ENCODE measurements around the gene HMG20A.

The HMG20A gene

DNA sequence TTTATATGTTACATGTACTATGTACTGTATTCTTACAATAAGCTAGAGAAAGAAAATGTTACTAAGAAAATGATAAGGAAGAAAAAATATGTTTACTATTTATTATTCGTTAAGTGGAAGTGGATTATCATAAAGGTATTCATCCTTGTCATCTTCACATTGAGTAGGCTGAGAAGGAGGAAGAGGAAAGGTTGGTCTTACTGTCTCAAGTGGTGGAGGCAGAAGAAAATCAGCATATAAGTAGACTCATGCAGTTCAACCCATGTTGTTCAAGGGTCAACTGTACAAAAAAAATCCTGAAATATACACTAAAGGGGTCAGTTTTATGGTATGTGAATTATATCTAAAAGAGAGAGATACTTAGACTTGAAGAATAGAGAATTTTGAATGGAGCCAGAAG is 5.7 kb downstream of the HMG20A start:
- H4K12ac ChIP-seq (ENCODE audit: low read depth, low read length): no peak overlapping the region
- no peak overlapping the region for H2BK120ac ChIP-seq (ENCODE audit: insufficient read depth, low read length, poor library complexity)
- no peak overlapping the region for H3K14ac ChIP-seq (ENCODE audit: low read length)
- H3K79me1 ChIP-seq (ENCODE audit: low read length): no peaks in the 10 kb centered on the region
- H3K4ac ChIP-seq (ENCODE audit: low read depth, low read length): no peak overlapping the region
- H3K23ac ChIP-seq (ENCODE audit: low read length): no peak overlapping the region
- no peak overlapping the region for H3K18ac ChIP-seq (ENCODE audit: low read length)
- peaks cover under 1% of the 10 kb centered on the region for H3K79me2 ChIP-seq (ENCODE audit: control insufficient read depth, insufficient read depth, low read length, poor library complexity)
- H3K27ac ChIP-seq (ENCODE audit: low read depth, low read length): no peak overlapping the region
- H3K4me2 ChIP-seq (ENCODE audit: low read length): no peak overlapping the region
- no peak overlapping the region for H2BK12ac ChIP-seq (ENCODE audit: low read length)
- H4K8ac ChIP-seq (ENCODE audit: low read depth, low read length): no peak overlapping the region
- H2BK5ac ChIP-seq (ENCODE audit: low read depth, low read length, poor library complexity): no peak overlapping the region
- DNase-seq: no peak
- WGBS (ENCODE audit: extremely low coverage, insufficient coverage, insufficient read length): no CpG with 5 or more reads among the region's 1 CpG
- H3K36me3 ChIP-seq (ENCODE audit: control insufficient read depth in 1 of 2, insufficient read depth in 2 of 2, low read length in 2 of 2): no peaks in the 10 kb centered on the region
- H3K27me3 ChIP-seq (ENCODE audit: insufficient read depth, low read length): no peaks in the 10 kb centered on the region
- peaks cover under 1% of the 10 kb centered on the region in 2 experiments for H3K4me1 ChIP-seq (ENCODE audit: control insufficient read depth in 1 of 2, insufficient read depth in 2 of 2, low read length in 2 of 2)
- no peak overlapping the region for H2AK5ac ChIP-seq (ENCODE audit: low read length)
- no peaks in the 10 kb centered on the region for H3K9me3 ChIP-seq (ENCODE audit: insufficient read depth, low read depth, low read length)
- H3K9ac ChIP-seq (ENCODE audit: low read length): no peak overlapping the region
- no peak overlapping the region for H2AFZ ChIP-seq (ENCODE audit: insufficient read depth, low read length, poor library complexity)
- H3K4me3 ChIP-seq (ENCODE audit: low read depth, low read length): no peak overlapping the region
- H4K91ac ChIP-seq (ENCODE audit: low read depth, low read length): no peak overlapping the region

DNA sequence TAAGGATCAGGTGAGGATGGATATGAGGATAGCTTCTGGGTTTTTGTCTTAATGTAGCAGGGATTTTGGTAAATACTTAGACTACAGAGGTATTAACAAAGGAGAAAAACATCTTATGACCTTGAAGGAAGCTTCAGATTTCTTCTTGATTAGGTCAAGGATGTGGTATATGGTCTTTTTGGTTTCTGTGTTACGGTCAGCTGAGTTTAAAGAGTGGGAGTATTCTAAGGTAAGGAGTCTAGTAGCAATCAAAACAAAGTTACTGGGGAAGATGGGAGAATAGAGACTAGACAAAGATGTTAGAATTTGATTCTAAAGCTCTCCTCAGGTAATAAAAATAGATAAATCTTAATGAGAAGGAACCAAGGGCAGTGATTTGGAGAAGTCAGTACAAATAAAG is 6.2 kb downstream of the HMG20A start:
- H3K18ac ChIP-seq (ENCODE audit: low read length): no peak overlapping the region
- H3K4ac ChIP-seq (ENCODE audit: low read depth, low read length): no peak overlapping the region
- H4K8ac ChIP-seq (ENCODE audit: low read depth, low read length): no peak overlapping the region
- H2BK5ac ChIP-seq (ENCODE audit: low read depth, low read length, poor library complexity): no peak overlapping the region
- H3K27me3 ChIP-seq (ENCODE audit: insufficient read depth, low read length): no peaks in the 10 kb centered on the region
- H4K91ac ChIP-seq (ENCODE audit: low read depth, low read length): no peak overlapping the region
- H3K27ac ChIP-seq (ENCODE audit: low read depth, low read length): no peak overlapping the region
- H3K79me2 ChIP-seq (ENCODE audit: control insufficient read depth, insufficient read depth, low read length, poor library complexity): no peaks in the 10 kb centered on the region
- no peak overlapping the region for H2AFZ ChIP-seq (ENCODE audit: insufficient read depth, low read length, poor library complexity)
- H3K9ac ChIP-seq (ENCODE audit: low read length): no peak overlapping the region
- no peaks in the 10 kb centered on the region for H3K4me1 ChIP-seq (ENCODE audit: control insufficient read depth in 1 of 2, insufficient read depth in 2 of 2, low read length in 2 of 2)
- H3K14ac ChIP-seq (ENCODE audit: low read length): no peak overlapping the region
- H3K9me3 ChIP-seq (ENCODE audit: insufficient read depth, low read depth, low read length): no peaks in the 10 kb centered on the region
- H3K4me3 ChIP-seq (ENCODE audit: low read depth, low read length): no peak overlapping the region
- no peak overlapping the region for H3K23ac ChIP-seq (ENCODE audit: low read length)
- H3K4me2 ChIP-seq (ENCODE audit: low read length): no peak overlapping the region
- H2AK5ac ChIP-seq (ENCODE audit: low read length): no peak overlapping the region
- no CpG with 5 or more reads among the region's 1 CpG for whole genome bisulfite sequencing (ENCODE audit: extremely low coverage, insufficient coverage, insufficient read length)
- no peak overlapping the region for H2BK12ac ChIP-seq (ENCODE audit: low read length)
- no peak for DNase-seq
- no peak overlapping the region for H2BK120ac ChIP-seq (ENCODE audit: insufficient read depth, low read length, poor library complexity)
- no peak overlapping the region for H4K12ac ChIP-seq (ENCODE audit: low read depth, low read length)
- H3K36me3 ChIP-seq (ENCODE audit: control insufficient read depth in 1 of 2, insufficient read depth in 2 of 2, low read length in 2 of 2): no peaks in the 10 kb centered on the region
- no peaks in the 10 kb centered on the region for H3K79me1 ChIP-seq (ENCODE audit: low read length)

DNA sequence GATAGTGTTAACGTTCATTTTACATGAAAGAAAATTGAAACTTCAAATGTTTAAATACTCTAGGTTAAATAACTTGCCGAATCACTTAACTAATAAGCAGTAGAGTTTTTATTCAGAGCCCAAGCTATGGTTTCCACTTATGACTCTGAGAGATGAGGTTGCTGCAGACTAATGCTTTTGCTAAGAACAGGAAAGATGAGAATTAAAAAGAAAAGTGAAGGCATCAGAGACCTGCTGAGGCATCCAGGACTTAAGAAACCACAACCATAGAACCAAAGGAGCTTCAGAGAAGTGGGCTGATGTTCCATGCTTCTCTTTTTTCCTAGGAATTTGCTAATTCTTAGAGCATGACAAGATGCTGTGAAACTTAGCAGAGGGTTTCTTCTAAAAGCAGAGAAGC is 9.5 kb downstream of the HMG20A start:
- no peak overlapping the region for H2BK12ac ChIP-seq (ENCODE audit: low read length)
- H3K18ac ChIP-seq (ENCODE audit: low read length): no peak overlapping the region
- H2AFZ ChIP-seq (ENCODE audit: insufficient read depth, low read length, poor library complexity): no peak overlapping the region
- no peak overlapping the region for H4K8ac ChIP-seq (ENCODE audit: low read depth, low read length)
- no peak overlapping the region for H3K23ac ChIP-seq (ENCODE audit: low read length)
- no peak overlapping the region for H2BK5ac ChIP-seq (ENCODE audit: low read depth, low read length, poor library complexity)
- H4K91ac ChIP-seq (ENCODE audit: low read depth, low read length): no peak overlapping the region
- no peaks in the 10 kb centered on the region for H3K27me3 ChIP-seq (ENCODE audit: insufficient read depth, low read length)
- H3K14ac ChIP-seq (ENCODE audit: low read length): no peak overlapping the region
- H2BK120ac ChIP-seq (ENCODE audit: insufficient read depth, low read length, poor library complexity): no peak overlapping the region
- H3K79me1 ChIP-seq (ENCODE audit: low read length): no peaks in the 10 kb centered on the region
- no peaks in the 10 kb centered on the region for H3K36me3 ChIP-seq (ENCODE audit: control insufficient read depth in 1 of 2, insufficient read depth in 2 of 2, low read length in 2 of 2)
- no peak overlapping the region for H3K4me2 ChIP-seq (ENCODE audit: low read length)
- no peak for DNase-seq
- H3K4ac ChIP-seq (ENCODE audit: low read depth, low read length): no peak overlapping the region
- no peaks in the 10 kb centered on the region for H3K79me2 ChIP-seq (ENCODE audit: control insufficient read depth, insufficient read depth, low read length, poor library complexity)
- WGBS (ENCODE audit: extremely low coverage, insufficient coverage, insufficient read length): no CpG with 5 or more reads among the region's 2 CpGs
- no peak overlapping the region for H3K27ac ChIP-seq (ENCODE audit: low read depth, low read length)
- H2AK5ac ChIP-seq (ENCODE audit: low read length): no peak overlapping the region
- no peaks in the 10 kb centered on the region for H3K4me1 ChIP-seq (ENCODE audit: control insufficient read depth in 1 of 2, insufficient read depth in 2 of 2, low read length in 2 of 2)
- no peaks in the 10 kb centered on the region for H3K9me3 ChIP-seq (ENCODE audit: insufficient read depth, low read depth, low read length)
- H3K9ac ChIP-seq (ENCODE audit: low read length): no peak overlapping the region
- no peak overlapping the region for H4K12ac ChIP-seq (ENCODE audit: low read depth, low read length)
- no peak overlapping the region for H3K4me3 ChIP-seq (ENCODE audit: low read depth, low read length)

DNA sequence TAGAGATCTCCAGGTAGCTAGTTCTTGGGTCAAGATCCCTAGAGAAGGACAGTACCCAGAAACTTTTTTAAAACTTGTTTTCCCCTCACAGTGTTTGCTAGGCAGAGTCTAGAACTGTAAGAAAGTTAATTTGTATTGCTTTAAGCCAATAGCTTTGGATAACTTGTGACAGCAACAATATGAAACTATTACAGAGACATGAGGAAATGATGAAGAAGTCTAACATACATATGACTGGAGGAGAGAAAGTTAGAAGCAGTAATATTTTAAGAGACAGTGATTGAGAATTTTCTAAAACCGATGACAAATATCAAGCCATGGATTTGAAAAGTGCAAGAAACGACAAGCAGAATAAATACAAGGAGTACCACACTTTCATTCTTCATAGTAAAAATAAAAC is 10.0 kb downstream of the HMG20A start:
- no peak overlapping the region for H4K8ac ChIP-seq (ENCODE audit: low read depth, low read length)
- H3K9ac ChIP-seq (ENCODE audit: low read length): no peak overlapping the region
- H3K14ac ChIP-seq (ENCODE audit: low read length): no peak overlapping the region
- no peak overlapping the region for H3K4ac ChIP-seq (ENCODE audit: low read depth, low read length)
- H2AFZ ChIP-seq (ENCODE audit: insufficient read depth, low read length, poor library complexity): no peak overlapping the region
- DNase-seq: no peak
- no peaks in the 10 kb centered on the region for H3K9me3 ChIP-seq (ENCODE audit: insufficient read depth, low read depth, low read length)
- H3K79me2 ChIP-seq (ENCODE audit: control insufficient read depth, insufficient read depth, low read length, poor library complexity): no peaks in the 10 kb centered on the region
- H4K91ac ChIP-seq (ENCODE audit: low read depth, low read length): no peak overlapping the region
- H2BK120ac ChIP-seq (ENCODE audit: insufficient read depth, low read length, poor library complexity): no peak overlapping the region
- no peak overlapping the region for H4K12ac ChIP-seq (ENCODE audit: low read depth, low read length)
- no peak overlapping the region for H3K27ac ChIP-seq (ENCODE audit: low read depth, low read length)
- H2BK12ac ChIP-seq (ENCODE audit: low read length): no peak overlapping the region
- H3K4me3 ChIP-seq (ENCODE audit: low read depth, low read length): no peak overlapping the region
- H3K27me3 ChIP-seq (ENCODE audit: insufficient read depth, low read length): no peaks in the 10 kb centered on the region
- no peak overlapping the region for H3K18ac ChIP-seq (ENCODE audit: low read length)
- no peak overlapping the region for H3K4me2 ChIP-seq (ENCODE audit: low read length)
- H3K79me1 ChIP-seq (ENCODE audit: low read length): no peaks in the 10 kb centered on the region
- no peaks in the 10 kb centered on the region for H3K36me3 ChIP-seq (ENCODE audit: control insufficient read depth in 1 of 2, insufficient read depth in 2 of 2, low read length in 2 of 2)
- H2AK5ac ChIP-seq (ENCODE audit: low read length): no peak overlapping the region
- no CpG with 5 or more reads among the region's 2 CpGs for WGBS (ENCODE audit: extremely low coverage, insufficient coverage, insufficient read length)
- H3K23ac ChIP-seq (ENCODE audit: low read length): no peak overlapping the region
- H3K4me1 ChIP-seq (ENCODE audit: control insufficient read depth in 1 of 2, insufficient read depth in 2 of 2, low read length in 2 of 2): no peaks in the 10 kb centered on the region
- no peak overlapping the region for H2BK5ac ChIP-seq (ENCODE audit: low read depth, low read length, poor library complexity)

All from trophoblast cell (in vitro differentiated cells and primary cell).